Activated T-cell treated with anti-CD3 and anti-CD28 coated beads, Interleukin-2, amount 50 U/mL, for 48 hours (primary cell): ENCODE measurements around the gene STEAP4.
"Not testable (repeated sequence)": the region's sequence is repeated elsewhere in the genome, so short reads cannot be mapped to it uniquely, and the experiment has no call there.

Source experiments
- DNase-seq, 2 experiments: peaks; one replicate each; pipeline ENCODE4 v3.0.0-alpha.2; 2020

The STEAP4 gene

DNA sequence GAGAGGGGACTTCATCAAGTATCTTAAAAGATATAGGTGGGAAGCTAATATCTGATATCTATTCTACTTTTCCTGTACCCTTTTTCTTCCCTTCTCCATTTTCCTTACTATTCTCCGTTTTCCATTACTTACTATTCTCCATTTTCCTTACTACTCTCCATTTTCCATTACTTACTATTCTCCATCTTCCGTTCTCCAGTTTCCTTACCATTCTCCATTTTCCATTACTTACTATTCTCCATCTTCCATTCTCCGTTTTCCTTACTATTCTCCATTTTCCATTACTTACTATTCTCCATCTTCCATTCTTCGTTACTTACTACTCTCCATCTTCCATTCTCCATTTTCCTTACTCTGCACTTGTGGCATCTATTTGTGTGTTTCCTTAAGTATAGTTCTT, 39.3 kb downstream of the STEAP4 start:
- DNase-seq: no peak

DNA sequence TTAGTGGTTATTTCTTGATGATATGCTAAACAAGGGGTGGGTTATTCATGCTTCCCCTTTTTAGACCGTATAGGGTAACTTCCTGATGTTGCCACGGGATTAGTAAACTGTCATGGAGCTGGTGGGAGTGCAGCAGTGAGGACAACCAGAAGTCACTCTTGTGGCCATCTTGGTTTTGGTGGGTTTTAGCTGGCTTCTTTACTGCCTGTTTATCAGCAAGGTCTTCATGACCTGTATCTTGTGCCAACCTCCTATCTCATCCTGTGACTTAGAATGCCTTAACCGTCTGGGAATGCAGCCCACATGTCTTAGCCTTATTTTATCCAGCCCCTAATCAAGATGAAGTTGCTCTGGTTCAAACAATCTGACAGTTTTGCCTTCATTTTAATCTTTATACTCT, 41.7 kb downstream of the STEAP4 start:
- not testable (repeated sequence) for DNase-seq

DNA sequence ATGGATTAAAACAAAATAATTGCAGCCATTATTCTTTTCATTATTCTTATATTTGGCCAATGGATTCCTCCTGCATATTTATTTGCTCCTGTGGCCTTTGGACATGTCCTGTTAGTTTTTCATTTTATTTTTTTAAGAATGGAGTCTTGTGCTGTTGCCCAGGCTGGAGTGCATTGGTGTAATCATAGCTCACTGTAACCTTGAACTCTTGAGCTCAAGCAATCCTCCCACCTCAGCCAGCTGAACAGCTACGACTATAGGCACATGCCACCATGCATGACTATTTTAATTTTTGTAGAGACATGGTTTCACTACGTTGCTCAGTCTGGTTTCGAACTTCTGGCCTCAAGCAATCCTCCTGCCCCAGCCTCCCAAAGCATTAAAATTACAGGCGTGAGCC, 44.1 kb downstream of the STEAP4 start:
- no peak for DNase-seq

DNA sequence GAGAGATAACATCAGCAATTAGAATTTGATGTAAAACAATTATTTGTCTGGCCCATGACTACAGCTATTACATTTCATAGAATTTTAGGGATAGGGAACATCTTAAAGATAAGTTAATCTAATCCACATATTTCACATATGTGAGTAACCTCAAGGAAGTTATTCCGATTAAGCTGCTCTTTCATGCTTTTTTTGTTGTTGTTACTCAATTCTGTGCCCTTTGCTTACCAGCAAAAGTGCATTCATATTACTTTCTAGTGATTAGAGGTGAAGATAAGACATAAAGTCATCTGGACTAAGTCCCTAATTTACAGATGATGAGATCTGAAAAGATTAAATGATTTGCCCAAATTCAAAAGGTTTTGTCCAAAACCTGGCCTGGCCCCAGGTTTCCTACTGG, 46.0 kb downstream of the STEAP4 start:
- DNase-seq: no peak

DNA sequence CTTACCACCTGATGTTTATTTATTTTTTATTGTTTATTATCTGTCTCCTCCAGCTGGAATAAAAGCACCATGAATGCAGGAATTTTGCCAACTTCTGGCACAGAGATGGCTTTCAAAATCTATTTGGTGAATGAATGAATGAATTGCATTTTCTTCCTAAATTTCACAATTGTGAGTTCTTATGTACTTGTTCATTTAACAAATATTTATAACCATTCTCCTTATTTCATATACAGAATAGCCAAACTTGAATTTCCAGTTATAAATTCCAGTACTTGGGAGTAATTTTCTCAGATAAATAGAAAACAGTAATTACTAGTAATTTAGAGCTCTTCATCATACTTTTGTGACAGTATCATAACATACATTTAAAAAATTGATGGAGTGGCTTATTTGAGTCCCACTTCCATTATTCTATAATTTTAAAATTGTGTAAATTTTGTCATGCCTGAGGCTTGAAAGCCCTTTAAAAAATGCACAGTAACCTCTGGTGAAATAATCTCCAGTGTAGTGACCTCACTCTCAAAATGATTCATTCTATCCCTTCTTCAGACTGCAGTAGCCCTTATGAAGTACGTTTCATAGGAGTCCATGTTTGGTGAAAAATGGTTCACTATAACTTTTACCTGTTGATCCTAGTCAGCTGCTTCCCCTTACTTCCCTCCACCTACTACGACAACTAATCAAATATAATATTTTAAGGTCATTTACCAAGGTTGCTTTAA, 46.9 kb downstream of the STEAP4 start:
- no peak for DNase-seq

DNA sequence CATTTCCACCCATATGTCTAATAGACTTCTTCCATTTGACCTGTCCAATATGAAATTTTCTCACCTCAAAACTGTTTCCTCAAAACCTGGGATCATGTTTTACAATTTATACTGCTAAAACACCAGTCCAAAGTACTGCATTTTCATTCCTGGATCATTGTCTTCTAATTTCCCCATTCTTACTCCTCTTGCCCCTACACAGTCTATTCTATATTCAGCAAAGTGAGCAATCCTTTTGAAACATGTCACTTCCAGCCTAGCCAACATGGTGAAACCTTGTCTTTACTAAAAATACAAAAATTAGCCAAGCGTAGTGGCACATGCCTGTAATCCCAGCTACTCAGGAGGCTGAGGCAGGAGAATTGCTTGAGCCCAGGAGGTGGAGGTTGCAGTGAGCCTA, 48.4 kb downstream of the STEAP4 start:
- DNase-seq: not testable (repeated sequence)

DNA sequence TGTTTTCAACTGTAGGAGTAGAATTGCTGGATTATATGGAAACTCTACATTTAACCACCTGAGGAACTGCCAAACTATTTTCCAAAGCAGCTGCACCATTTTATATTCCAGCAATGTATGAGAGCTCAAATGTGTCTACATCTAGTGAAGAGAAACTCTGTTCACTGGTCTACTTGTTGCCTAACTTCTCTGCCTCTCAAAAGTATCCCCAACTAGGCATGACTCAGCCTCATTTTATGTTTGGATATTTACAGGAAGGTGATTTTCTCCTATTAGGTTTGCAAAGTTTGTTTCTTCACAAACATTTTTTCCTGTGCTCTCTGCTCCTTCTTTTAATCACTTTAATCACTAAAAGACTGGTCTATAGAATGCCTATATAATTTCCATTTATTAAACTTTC, 49.8 kb downstream of the STEAP4 start:
- DNase-seq: no peak

DNA sequence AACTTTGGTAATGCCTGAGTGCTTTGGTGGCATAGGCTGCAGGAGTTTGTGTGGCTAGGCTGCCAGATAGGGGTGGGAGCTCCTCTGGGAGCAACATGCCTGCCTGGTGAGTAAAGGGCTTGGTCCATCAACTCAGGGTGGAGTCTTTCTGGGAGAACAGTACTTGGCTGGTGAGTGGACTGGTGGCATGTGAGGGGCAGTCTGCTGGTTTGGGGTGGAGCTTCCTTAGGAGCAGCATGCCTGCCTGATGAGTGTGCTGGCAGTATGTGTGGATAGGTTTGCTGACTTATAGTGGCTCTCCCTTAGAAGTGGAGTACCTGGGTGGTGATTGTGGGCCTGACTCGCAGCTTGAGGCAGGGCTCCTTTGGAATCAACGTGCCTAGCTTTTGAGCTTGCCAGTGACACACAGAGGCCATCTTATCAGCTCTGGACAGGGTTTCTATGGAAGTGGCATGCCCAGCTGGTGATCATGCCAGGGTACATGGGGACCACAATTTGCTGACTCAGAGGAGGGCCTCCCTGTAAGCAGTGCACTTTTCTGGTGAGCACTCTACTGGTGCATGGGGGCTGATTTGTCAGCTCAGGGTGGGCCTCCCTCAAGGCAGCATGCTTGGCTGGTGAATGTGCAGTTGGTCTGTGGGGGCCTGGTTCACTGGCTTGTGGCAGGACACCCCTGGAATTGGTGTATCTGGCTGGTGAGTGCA, 51.8 kb downstream of the STEAP4 start:
- DNase-seq: no peak

DNA sequence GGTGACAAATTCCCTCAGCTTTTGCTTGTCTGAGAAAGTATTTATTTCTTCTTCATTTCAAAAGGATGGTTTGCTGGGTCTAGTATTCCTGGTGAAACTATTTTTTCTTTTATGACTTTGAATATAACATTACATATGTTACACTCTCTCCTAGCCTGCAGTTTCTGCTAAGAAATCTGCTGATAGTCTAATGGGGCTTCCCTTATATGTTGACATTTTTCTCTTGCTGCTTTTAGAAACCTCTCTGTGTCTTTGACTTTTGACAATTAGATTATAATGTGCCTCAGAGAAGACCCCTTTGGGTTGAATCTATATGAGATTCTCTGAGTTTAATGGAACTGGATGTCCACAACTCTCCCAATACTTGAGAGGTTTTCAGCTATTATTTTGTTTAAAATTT, 53.1 kb downstream of the STEAP4 start:
- DNase-seq: no peak

GRCh38 chr7:88244258-88244657, 62.4 kb downstream of the STEAP4 start:
- no peak for DNase-seq

GRCh38 chr7:88243345-88243909, 63.3 kb downstream of the STEAP4 start:
- no peak for DNase-seq

DNA sequence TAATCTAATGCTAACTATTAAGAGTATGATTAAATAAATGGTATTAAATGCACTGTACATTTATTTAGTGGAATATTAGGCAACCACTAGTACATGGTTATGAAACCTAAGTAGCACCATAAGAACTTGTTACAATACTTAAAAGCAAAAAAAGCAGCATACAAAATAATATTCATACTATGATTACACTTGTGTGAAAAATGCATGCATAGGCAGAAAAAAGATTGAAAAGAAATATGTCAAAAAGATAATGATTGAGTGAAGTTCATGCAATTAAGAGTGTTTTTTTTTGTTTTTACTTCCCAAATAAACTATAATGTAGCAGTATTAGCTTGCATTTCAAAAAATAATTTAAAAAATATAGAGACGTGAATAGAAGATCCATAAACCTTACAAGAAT, 66.8 kb downstream of the STEAP4 start:
- DNase-seq: no peak

- DNase-seq: no peak
Observed at GRCh38 chr7:88233828-88234227, 72.9 kb downstream of the STEAP4 start.

DNA sequence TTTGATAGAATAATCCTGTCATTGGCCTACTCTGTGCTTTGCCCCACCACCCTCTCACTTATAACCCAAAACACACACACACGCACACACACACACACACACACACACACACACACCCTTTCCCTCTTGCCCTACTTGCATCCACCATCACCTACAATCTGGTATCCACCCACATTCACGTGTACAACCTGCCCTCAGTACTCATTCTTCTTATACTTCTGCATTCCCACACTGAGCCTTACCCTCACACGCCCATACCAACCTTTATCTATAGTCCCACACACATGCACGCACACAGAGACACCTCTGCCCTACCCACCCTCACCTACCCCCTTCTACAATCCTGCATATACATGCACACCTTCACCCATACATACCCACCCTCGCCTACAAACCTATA, 76.0 kb downstream of the STEAP4 start:
- no peak for DNase-seq

DNA sequence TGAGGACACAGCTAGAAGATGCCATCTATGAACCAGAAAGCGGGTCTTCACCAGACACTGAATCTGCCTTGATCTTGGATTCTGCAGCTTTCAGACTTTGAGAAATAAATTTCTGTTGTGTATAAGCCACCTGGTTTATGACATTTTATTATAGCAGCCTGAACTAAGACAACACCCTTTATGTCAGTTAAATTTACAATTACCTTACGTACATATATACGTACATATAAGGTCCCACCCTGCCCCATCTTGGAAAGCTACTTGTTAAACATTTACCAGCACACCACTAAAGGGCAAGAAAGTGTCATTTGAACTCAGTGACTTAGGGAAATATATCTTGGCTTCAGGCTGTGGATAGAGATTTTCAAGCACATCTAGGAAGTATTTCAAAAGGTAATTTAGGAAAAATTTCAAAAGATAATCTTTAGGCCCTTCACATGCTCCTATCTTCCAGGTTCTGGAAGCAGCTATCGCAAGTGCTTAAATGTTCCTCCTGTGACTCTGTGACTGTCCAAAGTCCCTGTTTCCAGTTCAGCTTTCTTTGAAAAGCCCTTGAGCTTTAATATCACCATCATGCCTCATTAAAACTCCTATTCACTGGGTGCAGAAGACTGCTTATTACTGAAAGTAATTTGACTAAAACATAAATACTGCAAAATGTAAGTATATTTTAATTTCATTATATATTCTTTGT, 77.2 kb downstream of the STEAP4 start:
- DNase-seq: no peak

GRCh38 chr7:88226886-88227516, 79.7 kb downstream of the STEAP4 start:
- no peak for DNase-seq

DNA sequence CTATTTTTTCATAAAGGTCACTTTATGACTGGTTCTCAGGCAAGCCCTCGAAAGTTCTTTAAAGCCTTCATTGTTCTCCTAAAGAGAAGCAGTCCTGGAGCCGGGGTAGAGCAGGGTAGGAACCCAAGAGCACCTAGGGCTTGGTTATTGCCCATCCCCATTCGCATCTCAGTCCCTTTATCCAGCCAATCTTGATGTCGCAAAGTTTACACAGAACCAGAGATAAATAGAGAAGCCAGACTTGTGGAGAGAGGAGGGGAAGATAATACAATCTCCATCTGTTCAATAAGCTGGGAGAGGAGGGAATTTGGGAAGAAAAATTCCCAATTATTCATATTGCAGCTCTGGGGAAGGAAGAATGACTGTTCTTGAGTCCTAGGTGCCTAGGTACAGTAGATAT, 80.5 kb downstream of the STEAP4 start:
- no peak for DNase-seq

DNA sequence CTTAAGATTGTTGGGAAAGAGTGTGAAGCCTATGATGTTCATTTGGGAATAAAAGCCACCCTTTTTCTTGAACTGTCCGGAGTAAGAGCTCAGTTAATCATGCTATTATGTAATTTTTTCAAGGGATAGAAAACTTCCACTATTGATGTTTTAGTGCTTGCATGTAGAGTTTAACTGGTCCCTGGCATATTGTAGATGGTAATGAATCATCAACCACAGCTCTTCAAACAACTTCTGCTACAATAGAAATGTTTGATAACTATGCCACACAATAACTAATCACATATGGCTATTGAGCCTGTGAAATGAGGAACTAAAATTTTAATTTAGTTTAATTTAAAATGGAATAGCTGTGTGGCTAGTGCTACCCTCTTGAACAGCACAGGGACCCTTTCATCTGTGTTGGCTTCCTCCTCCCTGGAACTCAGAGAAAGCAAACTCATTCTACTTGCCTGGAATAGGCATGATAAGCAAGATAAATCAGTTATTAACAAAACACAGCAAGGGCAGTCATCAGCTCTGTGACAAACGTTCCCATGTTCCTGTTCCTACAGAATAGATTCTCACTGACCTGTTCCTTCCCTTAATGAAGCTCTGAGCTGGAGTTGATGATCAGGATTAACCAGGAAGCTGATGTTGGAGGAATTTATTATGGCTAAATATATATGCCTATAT, 82.0 kb downstream of the STEAP4 start:
- no peak for DNase-seq

- no peak for DNase-seq
Observed at GRCh38 chr7:88223265-88223664, 83.4 kb downstream of the STEAP4 start.
